OCI-LY1 (cell line): Measurements from ENCODE around the gene THEM4.

Source experiments
- EZH2 ChIP-seq: fragments of 200-600 bp; sonication (generic), shearing (Covaris generic); IDR thresholded peaks from 2 replicates; pipeline ENCODE4 v1.8.0; 2017; ENCODE audit warnings: borderline replicate concordance, mixed run types, mild to moderate bottlenecking, antibody characterized with exemption, low read length, moderate library complexity, mixed read lengths
- TF ChIP-seq, protein P1 (sequence below): fragments of 200-600 bp; sonication (generic), shearing (Covaris generic); IDR thresholded peaks from 2 replicates; pipeline ENCODE4 v1.5.1; 2017; ENCODE audit warnings: mild to moderate bottlenecking, antibody characterized with exemption, low read length, moderate library complexity, mixed read lengths

GRCh38 chr1:151907363-151908139 is 1.8 kb downstream of the THEM4 start:
- TF ChIP-seq, protein P1, sequence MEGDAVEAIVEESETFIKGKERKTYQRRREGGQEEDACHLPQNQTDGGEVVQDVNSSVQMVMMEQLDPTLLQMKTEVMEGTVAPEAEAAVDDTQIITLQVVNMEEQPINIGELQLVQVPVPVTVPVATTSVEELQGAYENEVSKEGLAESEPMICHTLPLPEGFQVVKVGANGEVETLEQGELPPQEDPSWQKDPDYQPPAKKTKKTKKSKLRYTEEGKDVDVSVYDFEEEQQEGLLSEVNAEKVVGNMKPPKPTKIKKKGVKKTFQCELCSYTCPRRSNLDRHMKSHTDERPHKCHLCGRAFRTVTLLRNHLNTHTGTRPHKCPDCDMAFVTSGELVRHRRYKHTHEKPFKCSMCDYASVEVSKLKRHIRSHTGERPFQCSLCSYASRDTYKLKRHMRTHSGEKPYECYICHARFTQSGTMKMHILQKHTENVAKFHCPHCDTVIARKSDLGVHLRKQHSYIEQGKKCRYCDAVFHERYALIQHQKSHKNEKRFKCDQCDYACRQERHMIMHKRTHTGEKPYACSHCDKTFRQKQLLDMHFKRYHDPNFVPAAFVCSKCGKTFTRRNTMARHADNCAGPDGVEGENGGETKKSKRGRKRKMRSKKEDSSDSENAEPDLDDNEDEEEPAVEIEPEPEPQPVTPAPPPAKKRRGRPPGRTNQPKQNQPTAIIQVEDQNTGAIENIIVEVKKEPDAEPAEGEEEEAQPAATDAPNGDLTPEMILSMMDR = no peak
- no peak for TF ChIP-seq EZH2
